Adipocyte (in vitro differentiated cells): ENCODE results near the gene ZNF322.
"Not testable (repeated sequence)": the region's sequence is repeated elsewhere in the genome, so short reads cannot be mapped to it uniquely, and the experiment has no call there.

Source experiments
- DNase-seq: peaks from one replicate; pipeline ENCODE4 v3.0.0-alpha.2; 2015; ENCODE audit warnings: low read depth
- H3K27me3 ChIP-seq: replicated peaks from 2 replicates; pipeline ENCODE4 v1.7.0; 2013; ENCODE audit warnings: mild to moderate bottlenecking, low read length, moderate library complexity; ENCODE audit not compliant: control insufficient read depth, insufficient read depth
- H3K36me3 ChIP-seq: 2 replicates; pipeline ENCODE4 v1.7.0; 2013; ENCODE audit warnings: low read length, mild to moderate bottlenecking, moderate library complexity; ENCODE audit not compliant: control insufficient read depth, insufficient read depth, severe bottlenecking
- H3K4me1 ChIP-seq: 2 replicates; pipeline ENCODE4 v1.7.0; 2013; ENCODE audit warnings: mild to moderate bottlenecking, low read length, moderate library complexity; ENCODE audit not compliant: control insufficient read depth, insufficient read depth
- H3K4me3 ChIP-seq: 2 replicates; pipeline ENCODE4 v1.7.0; 2013; ENCODE audit warnings: mild to moderate bottlenecking, low read length, moderate library complexity
- H3K9ac ChIP-seq: 2 replicates; pipeline ENCODE4 v1.7.0; 2013; ENCODE audit warnings: mild to moderate bottlenecking, low read length, moderate library complexity
- H3K9me3 ChIP-seq: 2 replicates; pipeline ENCODE4 v1.7.0; 2013; ENCODE audit warnings: mild to moderate bottlenecking, low read length, moderate library complexity; ENCODE audit not compliant: control insufficient read depth

The ZNF322 gene, protein sequence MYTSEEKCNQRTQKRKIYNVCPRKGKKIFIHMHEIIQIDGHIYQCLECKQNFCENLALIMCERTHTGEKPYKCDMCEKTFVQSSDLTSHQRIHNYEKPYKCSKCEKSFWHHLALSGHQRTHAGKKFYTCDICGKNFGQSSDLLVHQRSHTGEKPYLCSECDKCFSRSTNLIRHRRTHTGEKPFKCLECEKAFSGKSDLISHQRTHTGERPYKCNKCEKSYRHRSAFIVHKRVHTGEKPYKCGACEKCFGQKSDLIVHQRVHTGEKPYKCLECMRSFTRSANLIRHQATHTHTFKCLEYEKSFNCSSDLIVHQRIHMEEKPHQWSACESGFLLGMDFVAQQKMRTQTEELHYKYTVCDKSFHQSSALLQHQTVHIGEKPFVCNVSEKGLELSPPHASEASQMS

GRCh38 chr6:26659042-26659999, at the start of gene ZNF322:
ZNF322 (minus strand) TSS chr6:26659746; CDS start chr6:26638553, 21,193 bp downstream.
- peak within 1 kb of the TSS; percentile 90 for H3K9ac ChIP-seq
- H3K27me3 ChIP-seq = no peaks in the 10 kb centered on the region
- peak within 1 kb of the TSS; percentile 91 for H3K4me3 ChIP-seq
- H3K4me1 ChIP-seq = peaks cover 13% of the 10 kb centered on the region
- DNase-seq = peak; percentile 98
- no peaks in the 10 kb centered on the region for H3K9me3 ChIP-seq
- H3K36me3 ChIP-seq = peaks cover 27% of the 10 kb centered on the region

GRCh38 chr6:26705780-26706179, 46.2 kb upstream of the ZNF322 start:
- DNase-seq, H3K4me3 ChIP-seq, H3K9ac ChIP-seq, H3K36me3 ChIP-seq, H3K27me3 ChIP-seq, H3K4me1 ChIP-seq, H3K9me3 ChIP-seq: not testable (repeated sequence)

DNA sequence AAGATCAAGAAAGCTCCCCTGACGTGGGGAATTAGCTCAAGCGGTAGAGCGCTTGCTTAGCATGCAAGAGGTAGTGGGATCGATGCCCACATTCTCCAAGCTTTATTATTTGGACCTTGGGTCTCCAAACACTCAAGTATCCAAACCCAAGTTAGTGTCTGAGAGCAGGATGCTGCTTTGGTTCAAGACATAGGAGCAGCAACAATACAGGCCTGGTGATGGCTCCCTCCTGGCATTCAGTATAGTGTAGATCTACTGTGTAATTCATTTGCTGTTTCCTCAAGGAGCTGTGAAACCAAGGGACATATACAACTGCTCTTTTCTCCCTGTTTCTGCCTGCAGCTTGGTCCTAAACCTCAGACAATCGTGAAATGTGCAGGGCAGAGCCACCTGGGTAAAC, 45.8 kb upstream of the ZNF322 start:
- DNase-seq, H3K4me1 ChIP-seq, H3K36me3 ChIP-seq, H3K27me3 ChIP-seq, H3K4me3 ChIP-seq, H3K9ac ChIP-seq, H3K9me3 ChIP-seq: not testable (repeated sequence)

DNA sequence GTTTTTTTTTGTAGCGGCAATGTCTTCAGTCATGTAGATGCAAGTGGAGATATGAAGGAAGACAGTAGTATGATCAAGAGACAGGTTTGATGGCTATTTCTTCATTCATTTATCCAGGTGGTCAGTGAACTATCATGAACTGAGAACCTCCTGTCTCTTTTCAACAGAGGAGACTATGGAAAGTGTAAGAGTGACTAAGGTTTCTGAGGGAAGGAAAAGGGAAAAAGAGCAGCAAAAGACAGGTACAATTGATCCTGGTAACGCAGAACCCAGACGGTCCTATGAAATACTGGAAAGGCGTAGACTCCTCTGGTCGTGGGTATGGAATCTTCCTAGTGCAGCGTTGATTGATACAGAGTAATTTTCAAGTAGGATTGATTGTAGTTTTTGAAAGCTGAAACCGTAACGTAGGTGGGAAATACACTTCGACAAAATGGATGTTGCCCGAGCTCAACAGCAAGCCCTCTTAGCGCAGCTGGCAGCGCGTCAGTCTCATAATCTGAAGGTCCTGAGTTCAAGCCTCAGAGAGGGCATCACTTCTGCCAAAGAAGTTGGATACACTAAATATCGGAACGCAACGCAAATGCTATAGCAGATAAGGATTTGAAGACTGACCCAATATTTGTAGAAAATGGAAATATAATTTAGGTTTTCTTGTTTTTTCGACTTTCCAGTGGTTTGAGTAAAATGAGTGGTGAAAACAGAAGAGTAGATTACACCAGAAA, 41.6 kb upstream of the ZNF322 start:
- not testable (repeated sequence) for DNase-seq, H3K4me1 ChIP-seq, H3K9me3 ChIP-seq, H3K4me3 ChIP-seq, H3K9ac ChIP-seq, H3K36me3 ChIP-seq, H3K27me3 ChIP-seq

- DNase-seq, H3K4me1 ChIP-seq, H3K36me3 ChIP-seq, H3K9ac ChIP-seq, H3K4me3 ChIP-seq, H3K9me3 ChIP-seq, H3K27me3 ChIP-seq: not testable (repeated sequence)
Measured at GRCh38 chr6:26697496-26697895, 38.0 kb upstream of the ZNF322 start.

DNA sequence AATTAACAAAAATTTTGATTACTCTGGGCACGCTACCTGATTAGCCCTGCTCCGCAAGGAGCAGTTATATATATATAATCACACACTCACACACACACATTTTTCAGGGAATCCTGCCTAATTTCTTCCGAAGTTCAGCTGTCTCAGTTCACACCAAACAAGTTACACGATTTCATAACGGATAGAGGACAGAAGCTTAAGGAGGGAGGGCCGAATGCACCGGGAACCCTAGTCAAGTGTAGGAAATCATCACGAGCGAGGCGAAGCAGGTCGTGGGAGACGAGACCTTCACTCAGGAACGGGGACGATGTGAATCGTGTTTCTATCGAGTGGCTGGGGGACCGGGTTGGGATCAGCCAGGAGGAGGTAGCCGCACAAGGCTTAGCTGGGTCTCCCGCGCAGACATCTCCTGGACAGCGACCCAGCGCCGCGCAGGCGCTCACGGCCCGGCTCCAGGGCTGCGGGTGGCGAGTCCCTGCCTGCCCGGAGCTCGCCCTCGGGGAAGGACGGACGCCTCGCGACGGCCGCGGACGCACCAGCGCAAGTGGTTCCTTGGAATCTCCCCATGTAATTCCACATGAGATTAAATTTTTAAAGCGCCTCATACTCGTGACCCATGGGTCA, 29.9 kb upstream of the ZNF322 start:
- not testable (repeated sequence) for H3K27me3 ChIP-seq, H3K9ac ChIP-seq, H3K36me3 ChIP-seq, H3K9me3 ChIP-seq, H3K4me1 ChIP-seq, H3K4me3 ChIP-seq, DNase-seq

DNA sequence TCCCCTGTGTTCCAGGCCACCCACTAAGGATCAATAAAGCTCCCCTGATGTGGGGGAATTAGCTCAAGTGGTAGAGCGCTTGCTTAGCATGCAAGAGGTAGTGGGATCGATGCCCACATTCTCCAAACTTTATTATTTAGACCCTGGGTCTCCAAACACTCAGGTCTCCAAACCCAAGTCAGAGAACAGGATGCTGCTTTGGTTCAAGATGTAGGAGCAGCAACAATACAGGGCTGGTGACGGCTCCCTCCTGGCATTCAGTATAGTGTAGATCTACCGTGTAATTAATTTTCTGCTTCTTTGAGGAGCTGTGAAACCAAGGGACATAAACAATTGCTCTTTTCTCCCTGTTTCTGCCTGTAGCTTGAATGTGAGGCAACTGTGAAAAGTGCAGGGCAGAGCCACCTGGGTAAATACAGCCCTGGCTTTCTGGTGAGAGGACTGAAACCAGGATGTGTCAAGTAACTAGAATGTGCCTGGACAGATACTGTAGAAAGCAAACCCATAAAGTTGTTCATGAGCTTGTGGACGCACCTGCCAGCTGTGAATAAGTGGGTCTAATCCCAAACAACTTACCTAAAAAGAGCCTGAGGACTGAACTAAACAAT, 23.0 kb upstream of the ZNF322 start:
- not testable (repeated sequence) for DNase-seq, H3K4me1 ChIP-seq

GRCh38 chr6:26673287-26673686, 13.7 kb upstream of the ZNF322 start:
- not testable (repeated sequence) for H3K27me3 ChIP-seq, H3K9me3 ChIP-seq, DNase-seq, H3K9ac ChIP-seq, H3K4me1 ChIP-seq, H3K4me3 ChIP-seq, H3K36me3 ChIP-seq

More for the DNA sequence above, 23.0 kb upstream of the ZNF322 start:
- not testable (repeated sequence) for H3K4me3 ChIP-seq, H3K9me3 ChIP-seq, H3K9ac ChIP-seq, H3K27me3 ChIP-seq, H3K36me3 ChIP-seq

GRCh38 chr6:26670558-26670957, 11.0 kb upstream of the ZNF322 start:
- not testable (repeated sequence) for H3K9me3 ChIP-seq, H3K4me1 ChIP-seq, H3K9ac ChIP-seq, H3K36me3 ChIP-seq, H3K4me3 ChIP-seq, H3K27me3 ChIP-seq, DNase-seq

GRCh38 chr6:26670003-26670402, 10.5 kb upstream of the ZNF322 start:
- not testable (repeated sequence) for H3K36me3 ChIP-seq, H3K4me3 ChIP-seq, H3K4me1 ChIP-seq, H3K27me3 ChIP-seq, H3K9ac ChIP-seq, H3K9me3 ChIP-seq, DNase-seq
